Endothelial cell (in vitro differentiated cells): ENCODE results near the gene TNFSF12. TPM values are rescaled to one million over a fixed set of nuclear protein-coding genes. Genes with fewer than 3 reads are reported as not detected.

Source experiments
- DNase-seq: peaks from one replicate; pipeline ENCODE4 v3.0.0; 2021; ENCODE audit warnings: low spot score
- H3K27ac Mint-ChIP-seq: one replicate; pipeline ENCODE4 v1.8.0; 2021; ENCODE audit warnings: mixed read lengths, inconsistent platforms; ENCODE audit not compliant: unreplicated experiment
- H3K27me3 Mint-ChIP-seq: one replicate; pipeline ENCODE4 v1.8.0; 2021; ENCODE audit warnings: mild to moderate bottlenecking, moderate library complexity, mixed read lengths, inconsistent platforms; ENCODE audit not compliant: unreplicated experiment
- H3K36me3 Mint-ChIP-seq: one replicate; pipeline ENCODE4 v1.8.0; 2021; ENCODE audit warnings: mild to moderate bottlenecking, low read depth, mixed read lengths, inconsistent platforms; ENCODE audit not compliant: unreplicated experiment
- H3K4me1 Mint-ChIP-seq: one replicate; pipeline ENCODE4 v1.8.0; 2021; ENCODE audit warnings: mild to moderate bottlenecking, mixed read lengths, inconsistent platforms; ENCODE audit not compliant: unreplicated experiment
- H3K4me3 Mint-ChIP-seq: one replicate; pipeline ENCODE4 v1.8.0; 2021; ENCODE audit warnings: mild to moderate bottlenecking, mixed read lengths, inconsistent platforms; ENCODE audit not compliant: unreplicated experiment
- H3K9me3 Mint-ChIP-seq: one replicate; pipeline ENCODE4 v1.8.0; 2021; ENCODE audit warnings: mixed read lengths, inconsistent platforms; ENCODE audit not compliant: unreplicated experiment
- total RNA-seq: library from RNA; stranded (reverse); fragmentation: NEBNext Ultra II Directional; extraction: Animal tissue kit (Norgen Biotek cat#: 25700); gene quantifications from one replicate; pipeline ENCODE4 v1.2.1, GENCODE V29; 2021; ENCODE audit not compliant: unreplicated experiment
- TF ChIP-seq, protein P1 (sequence below): fragments of 200-600 bp; sonication (generic); IDR thresholded peaks from one replicate; pipeline ENCODE4 v1.5.0; 2021; ENCODE audit warnings: antibody characterized with exemption; ENCODE audit not compliant: unreplicated experiment

The TNFSF12 gene
- total RNA-seq, 1 donor from 2014 or later = 16.3 TPM

DNA sequence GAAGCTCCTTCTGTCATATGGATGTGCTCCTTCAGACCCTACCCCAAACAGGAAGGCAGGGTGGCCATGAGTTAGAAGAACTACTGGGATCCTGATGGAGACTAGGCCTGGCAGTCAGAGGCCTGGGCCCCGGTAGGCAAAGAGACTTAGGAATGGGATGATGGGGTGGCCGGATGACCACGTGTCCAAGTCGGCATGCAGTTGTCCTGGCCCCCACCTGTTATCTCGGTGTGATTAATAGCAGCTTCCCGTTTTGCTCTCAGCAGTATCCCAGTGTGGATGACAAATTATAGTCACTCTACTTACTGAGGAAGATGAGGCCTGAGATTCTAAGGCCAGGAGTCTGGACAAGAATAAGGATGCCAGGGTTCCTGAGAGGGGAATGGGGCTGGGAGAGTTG, 1.5 kb downstream of the TNFSF12 start:
- Mint-ChIP-seq H3K27me3 (peaks cover 9% of the 10 kb centered on the region), H3K36me3 (peaks cover 3% of the 10 kb centered on the region), H3K4me3 (no peak overlapping the region), H3K9me3 (no peaks in the 10 kb centered on the region), H3K4me1 (peaks cover 21% of the 10 kb centered on the region), H3K27ac (no peak overlapping the region)
- no peak for DNase-seq
- TF ChIP-seq, protein P1, sequence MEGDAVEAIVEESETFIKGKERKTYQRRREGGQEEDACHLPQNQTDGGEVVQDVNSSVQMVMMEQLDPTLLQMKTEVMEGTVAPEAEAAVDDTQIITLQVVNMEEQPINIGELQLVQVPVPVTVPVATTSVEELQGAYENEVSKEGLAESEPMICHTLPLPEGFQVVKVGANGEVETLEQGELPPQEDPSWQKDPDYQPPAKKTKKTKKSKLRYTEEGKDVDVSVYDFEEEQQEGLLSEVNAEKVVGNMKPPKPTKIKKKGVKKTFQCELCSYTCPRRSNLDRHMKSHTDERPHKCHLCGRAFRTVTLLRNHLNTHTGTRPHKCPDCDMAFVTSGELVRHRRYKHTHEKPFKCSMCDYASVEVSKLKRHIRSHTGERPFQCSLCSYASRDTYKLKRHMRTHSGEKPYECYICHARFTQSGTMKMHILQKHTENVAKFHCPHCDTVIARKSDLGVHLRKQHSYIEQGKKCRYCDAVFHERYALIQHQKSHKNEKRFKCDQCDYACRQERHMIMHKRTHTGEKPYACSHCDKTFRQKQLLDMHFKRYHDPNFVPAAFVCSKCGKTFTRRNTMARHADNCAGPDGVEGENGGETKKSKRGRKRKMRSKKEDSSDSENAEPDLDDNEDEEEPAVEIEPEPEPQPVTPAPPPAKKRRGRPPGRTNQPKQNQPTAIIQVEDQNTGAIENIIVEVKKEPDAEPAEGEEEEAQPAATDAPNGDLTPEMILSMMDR = no peak

DNA sequence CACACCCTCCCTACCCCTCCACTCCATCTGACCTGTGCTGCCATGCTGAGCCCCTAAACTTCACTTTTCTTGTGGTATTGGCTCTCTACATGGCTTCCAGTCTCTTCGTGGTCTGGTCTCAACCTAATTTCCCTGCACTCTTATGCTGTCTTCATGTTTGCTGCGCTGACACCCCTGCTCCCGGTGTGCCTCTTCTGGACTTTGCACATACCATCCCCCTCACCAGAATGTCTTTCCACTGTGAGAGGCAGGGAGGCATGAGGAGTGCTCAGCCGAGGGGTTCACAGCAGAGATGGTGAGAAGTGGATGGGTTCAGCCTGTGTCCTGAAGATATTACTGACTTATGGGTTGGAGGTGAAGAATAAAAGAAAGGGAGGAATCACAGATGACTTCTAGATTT, 2.5 kb downstream of the TNFSF12 start:
- Mint-ChIP-seq H3K27me3 (peaks cover 9% of the 10 kb centered on the region), H3K4me1 (peaks cover 21% of the 10 kb centered on the region), H3K4me3 (no peak overlapping the region), H3K27ac (peak overlapping the region; percentile 22), H3K9me3 (no peaks in the 10 kb centered on the region), H3K36me3 (peaks cover 3% of the 10 kb centered on the region)
- TF ChIP-seq, protein P1 = no peak
- no peak for DNase-seq

DNA sequence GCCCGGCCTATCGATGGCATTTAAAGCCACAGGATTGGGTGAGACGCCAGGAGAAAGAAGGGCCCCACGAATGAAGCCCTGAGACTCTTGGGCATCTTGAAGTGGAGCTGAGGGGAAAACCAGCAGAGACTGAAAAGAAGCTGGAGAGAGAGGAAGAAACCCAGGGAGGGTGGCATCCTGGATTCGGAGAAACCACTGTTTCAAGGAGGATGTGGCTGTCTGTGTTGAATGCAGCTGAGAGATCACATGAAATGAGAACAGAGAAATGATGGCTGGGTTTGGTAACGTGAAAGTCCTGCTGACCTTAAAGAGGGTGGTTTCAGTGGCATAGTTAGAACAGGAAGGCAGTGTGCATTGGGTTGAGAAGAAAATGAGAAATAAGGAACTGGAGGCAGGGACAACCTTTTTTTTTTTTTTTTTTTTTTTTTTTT, 3.8 kb downstream of the TNFSF12 start:
- no peak overlapping the region for H3K27ac Mint-ChIP-seq
- TF ChIP-seq, protein P1 = no peak
- H3K36me3 Mint-ChIP-seq = peaks cover 3% of the 10 kb centered on the region
- no peak overlapping the region for H3K4me3 Mint-ChIP-seq
- peaks cover 25% of the 10 kb centered on the region for H3K4me1 Mint-ChIP-seq
- peaks cover 7% of the 10 kb centered on the region for H3K27me3 Mint-ChIP-seq
- DNase-seq = no peak
- no peaks in the 10 kb centered on the region for H3K9me3 Mint-ChIP-seq

DNA sequence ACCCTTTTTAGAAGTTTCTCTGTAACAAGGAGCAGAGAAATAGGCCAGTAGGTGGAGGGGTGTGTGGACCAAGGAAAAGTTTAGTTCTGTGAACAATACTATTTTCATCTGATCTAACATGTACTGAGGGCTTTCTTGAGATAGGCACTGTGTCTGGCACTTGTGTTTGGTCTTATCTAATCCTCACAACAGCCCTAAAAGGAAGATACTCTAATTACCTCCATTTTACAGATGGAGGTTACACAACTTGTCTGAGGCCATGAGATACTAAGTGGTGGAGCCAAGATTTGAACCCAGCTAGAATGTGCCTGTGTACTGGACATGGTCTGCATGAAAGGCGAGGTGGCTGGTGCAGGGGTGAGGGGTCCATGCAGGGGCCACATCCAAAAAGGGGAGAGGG, 4.5 kb downstream of the TNFSF12 start:
- no peak for DNase-seq
- Mint-ChIP-seq H3K9me3 (no peaks in the 10 kb centered on the region), H3K27ac (peak overlapping the region; percentile 6), H3K4me1 (peaks cover 30% of the 10 kb centered on the region), H3K36me3 (peaks cover 3% of the 10 kb centered on the region), H3K27me3 (peaks cover 6% of the 10 kb centered on the region), H3K4me3 (no peak overlapping the region)
- TF ChIP-seq, protein P1 = no peak

DNA sequence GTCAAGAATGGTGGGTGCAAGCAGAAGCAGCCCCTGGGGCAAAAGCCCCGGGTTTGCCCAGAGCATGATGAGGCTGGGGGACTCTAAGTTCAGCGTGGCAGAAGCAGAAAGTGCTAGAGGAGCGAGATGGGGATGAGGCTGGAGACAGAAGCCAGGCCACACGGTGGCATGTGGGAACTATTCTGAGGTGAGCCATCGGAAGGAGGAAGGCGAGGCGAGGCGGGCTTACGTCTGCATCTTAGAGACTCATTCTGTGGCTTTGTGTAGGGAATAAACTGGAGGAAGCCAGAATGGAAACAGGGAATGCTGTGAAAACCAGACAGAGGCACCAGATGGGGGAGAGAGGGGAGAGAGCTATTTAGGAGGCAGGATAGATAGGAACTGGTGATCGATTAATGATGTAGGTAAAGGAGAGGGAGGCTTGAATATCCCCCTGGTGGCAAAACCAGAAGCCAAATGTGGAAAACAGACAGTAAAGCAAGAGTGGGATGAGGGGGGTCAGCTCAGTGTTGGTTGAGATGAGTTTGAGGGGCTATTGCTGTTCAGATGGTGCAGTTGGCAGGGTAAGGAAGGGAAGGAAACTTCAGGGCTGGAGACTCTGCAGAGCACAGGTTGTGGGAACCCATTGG, 6.6 kb downstream of the TNFSF12 start:
- TF ChIP-seq, protein P1 = no peak
- no peak for DNase-seq
- Mint-ChIP-seq H3K4me1 (peaks cover 31% of the 10 kb centered on the region), H3K4me3 (peak overlapping the region; percentile 47), H3K27me3 (peaks cover 10% of the 10 kb centered on the region), H3K27ac (peak overlapping the region; percentile 48), H3K9me3 (no peaks in the 10 kb centered on the region), H3K36me3 (peaks cover 3% of the 10 kb centered on the region)
